NK-92 (cell line): ENCODE data around the gene TMEM255B.

Source experiments
- DNase-seq: peaks from one replicate; lab custom pipeline; 2025; ENCODE audit not compliant: unreplicated experiment; lab: John Stamatoyannopoulos, UW

Gene TMEM255B

DNA sequence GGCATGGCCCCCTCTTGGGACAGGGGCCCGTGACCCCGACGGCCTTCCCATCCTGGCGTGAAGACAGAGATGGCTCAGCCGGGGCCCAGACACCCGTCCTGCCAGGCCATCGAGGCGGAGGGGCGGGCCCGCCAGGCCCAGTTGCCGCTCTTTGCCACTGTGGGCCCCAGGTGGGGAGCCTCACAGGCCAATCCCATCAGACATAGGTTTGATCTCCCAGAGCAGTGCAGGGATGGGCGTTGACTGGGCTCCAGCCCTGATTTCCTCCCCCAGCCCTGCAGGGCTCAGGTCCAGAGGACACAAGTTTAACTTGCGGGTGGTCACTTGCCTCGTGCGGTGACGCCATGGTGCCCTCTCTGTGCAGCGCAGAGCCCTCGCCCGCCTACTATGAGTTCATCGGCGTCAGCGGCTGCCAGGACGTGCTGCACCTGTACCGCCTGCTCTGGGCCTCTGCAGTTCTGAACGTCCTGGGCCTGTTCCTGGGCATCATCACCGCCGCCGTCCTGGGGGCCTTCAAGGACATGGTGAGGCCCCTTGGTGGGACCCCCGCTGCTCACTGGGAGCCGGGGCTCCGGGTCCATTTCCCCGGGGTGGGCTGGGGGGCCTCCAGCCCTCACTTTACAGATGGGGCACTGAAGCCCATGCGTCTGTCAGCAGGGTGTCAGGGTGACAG lies 42.4 kb downstream of the TMEM255B start:
- no peak for DNase-seq

DNA sequence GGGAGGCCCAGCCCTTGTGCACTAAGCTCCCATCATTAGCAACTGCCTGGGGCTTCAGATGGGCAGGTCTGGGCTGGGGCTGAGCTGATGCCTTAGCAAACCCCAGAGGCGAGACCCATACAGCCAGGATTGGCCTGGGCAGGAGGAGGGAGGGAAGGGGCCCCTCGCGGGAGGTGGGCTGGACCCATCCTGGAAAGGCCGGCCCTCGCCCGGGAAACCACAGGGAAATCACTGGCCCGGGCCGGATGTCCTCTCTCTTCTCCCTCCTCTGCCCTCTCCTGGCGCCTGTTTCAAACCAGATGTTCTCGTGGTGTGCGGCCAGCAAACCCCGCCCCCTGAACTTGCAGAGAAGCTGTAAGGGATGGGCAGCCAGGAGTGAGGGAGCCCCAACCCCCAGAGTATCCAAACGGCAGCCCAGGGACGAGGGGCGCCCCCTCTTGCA lies 43.1 kb downstream of the TMEM255B start:
- no peak for DNase-seq

DNA sequence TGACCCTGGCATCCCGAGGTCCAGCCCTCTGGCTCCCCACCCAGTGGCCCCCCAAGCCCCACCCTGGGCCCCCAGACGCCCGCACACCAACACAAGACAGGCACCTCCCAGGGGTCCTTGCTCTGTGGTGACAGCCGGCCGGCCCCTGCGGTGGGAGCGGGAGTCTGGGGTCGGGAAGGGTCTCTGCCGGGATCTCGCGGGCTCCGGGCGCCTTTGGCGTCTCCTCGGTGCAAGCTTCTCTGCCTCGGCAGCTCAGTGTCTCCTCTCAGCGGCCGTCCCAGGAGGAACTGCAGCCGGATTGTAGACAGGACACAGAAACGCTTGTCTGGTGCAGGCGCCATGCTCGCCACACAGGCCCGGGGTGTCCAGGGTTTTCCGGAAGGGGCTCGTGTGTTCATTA lies 43.7 kb downstream of the TMEM255B start:
- DNase-seq: no peak

DNA sequence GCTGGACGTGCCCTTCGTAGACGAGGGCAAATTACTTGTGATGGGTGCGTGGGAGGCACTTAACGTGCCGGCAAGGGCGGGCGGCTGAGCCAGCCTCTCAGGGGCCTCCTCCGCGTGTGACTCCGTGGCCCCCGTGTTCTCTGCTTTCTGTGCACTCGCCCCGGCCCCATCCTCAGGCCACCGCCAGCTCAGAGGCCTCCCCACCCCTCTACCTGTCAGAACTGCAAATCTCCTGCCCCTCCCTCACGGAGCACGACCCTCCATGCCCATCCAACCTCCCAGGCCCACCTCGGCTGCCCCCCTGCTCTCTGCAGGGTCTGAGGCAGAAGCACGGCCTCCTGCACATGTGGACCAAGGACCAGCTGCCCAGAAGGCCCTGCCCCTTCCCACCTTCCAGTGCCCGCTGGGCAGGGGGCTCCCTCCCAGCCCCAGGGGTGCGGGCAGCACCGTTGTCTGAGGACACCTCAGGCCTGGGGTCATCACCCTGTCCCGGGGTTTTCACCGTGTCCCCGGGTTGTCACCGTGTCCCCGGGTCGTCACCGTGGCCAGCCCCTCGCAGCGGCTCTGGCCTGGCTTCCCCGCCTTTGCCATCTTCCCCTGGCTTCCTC lies 44.5 kb downstream of the TMEM255B start:
- DNase-seq: no peak

DNA sequence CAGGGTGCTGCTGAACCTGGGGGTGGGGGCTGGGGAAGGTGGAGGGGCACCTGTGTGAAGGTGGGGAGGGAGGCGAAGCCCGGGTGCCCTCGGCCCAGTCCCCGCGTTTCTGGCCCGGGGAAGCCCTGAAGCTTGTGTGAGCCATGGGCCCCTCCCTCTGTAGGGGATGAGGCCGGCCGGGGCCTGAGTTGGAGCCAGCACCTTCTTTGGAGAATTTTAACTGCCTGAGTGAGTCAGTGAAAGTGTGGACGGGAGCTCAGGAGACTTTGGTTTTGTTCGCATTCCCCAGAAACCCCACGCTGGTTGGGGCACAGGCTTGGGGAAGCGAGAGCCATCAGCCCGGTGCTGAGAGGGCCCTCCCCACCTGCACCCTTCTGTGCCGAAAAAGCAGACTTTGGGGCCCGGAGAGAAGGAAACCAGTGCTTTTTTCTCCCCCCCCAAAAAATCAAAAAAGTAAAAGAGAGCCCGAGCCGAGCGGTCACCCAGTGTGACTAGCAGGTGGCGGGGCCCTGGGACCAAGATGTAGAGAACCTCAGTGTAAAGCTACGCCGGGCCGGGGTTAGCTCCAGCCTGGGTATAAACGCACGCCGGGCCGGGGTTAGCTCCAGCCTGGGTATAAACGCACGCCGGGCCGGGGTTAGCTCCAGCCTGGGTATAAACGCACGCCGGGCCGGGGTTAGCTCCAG lies 45.1 kb downstream of the TMEM255B start:
- DNase-seq: no peak

DNA sequence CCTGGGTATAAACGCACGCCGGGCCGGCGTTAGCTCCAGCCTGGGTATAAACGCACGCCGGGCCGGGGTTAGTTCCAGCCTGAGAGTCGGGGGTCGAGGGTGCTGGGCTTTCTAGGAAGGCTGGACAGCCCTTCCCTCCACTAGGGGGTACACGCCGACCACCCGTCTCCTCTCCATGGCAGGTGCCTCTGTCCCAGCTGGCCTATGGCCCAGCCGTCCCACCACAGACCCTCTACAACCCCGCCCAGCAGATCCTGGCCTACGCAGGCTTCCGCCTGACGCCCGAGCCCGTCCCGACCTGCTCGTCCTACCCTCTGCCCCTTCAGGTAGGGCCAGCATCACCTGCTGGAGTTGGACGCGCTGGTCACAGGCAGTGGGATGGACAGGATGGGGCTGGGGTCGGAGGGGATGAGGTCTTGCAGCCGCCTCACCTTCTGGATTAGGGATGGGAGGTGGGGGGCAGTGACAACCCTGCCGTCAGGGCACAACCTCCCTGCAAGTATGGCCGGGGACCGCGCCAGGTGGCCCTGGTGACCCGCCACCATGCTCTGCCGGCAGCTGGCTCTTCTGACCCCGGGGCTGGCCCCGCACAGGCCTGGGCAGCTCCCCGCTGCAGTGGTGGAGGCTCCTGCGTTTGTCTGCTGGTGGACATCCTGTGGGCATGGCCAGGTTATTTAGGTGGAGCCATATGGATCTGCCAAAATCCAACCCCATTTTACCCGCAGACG lies 45.8 kb downstream of the TMEM255B start:
- no peak for DNase-seq

DNA sequence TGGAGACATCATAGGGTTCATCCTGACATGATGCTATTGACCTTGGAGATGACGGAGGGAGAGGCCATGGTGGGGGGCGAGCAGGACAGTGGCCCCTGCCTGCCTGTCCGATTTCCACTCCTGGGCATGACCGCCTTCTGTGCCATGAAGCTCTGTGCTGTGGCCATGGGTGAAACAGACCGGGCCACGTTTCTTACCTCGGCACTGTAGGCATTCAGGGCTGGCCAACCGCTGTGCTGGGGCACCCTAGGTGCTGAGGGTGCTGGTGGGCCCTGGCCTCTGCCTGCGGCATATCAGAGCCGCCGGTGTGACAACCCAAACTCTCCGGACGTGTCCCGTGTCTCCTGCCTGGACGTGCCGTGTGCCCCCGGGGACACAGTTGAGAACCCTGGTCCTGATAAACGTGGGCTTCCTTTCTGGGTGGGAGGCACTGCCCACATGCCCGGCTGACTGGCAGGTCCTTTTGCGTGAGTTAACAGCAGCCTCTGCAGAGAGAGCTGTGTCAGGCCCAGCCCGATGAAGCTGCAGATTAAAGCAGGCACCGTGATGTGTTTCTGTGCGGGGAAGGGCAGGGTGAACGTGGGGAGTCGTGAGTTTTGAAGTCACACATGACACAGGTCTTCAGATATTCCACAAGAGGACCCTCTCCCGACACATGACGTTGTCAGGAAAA lies 46.5 kb downstream of the TMEM255B start:
- no peak for DNase-seq

DNA sequence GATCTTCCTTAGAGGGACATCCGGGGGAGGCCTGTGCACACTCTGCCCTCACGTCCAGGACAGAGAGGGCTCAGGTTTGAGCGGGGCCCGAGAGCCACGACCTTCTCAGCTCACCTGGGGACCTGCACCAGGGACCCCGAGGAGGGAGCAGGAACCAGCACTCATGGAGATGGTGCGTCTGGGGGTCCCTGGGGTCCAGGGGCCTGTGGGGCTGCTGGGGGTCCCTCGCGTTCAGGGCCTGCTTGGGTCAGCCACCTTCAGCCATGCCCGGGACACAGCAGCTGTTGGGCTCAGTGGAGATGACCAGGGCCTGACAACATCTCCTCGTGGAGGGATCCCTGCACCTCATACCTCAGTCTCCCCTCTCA lies 47.1 kb downstream of the TMEM255B start:
- no peak for DNase-seq

DNA sequence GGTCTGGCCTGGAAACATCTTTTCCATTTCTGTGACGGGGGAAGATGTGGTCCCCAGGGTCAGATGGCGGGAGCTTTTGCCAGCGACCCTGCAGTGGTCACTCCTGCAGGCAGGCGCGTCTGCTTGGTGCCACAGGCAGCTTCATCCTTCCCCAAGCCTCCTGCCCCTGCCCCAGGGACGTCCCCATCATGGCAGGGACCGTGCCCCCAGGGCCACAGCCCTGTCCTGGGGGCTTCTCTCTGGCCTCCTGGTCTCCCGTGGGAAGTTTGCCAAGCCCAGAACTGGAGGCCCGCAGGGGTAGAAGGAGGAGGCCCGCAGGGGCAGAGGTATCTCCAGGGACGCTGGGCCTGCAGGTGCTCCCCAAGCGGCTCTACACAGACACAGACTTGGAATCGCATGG lies 47.5 kb downstream of the TMEM255B start:
- no peak for DNase-seq

DNA sequence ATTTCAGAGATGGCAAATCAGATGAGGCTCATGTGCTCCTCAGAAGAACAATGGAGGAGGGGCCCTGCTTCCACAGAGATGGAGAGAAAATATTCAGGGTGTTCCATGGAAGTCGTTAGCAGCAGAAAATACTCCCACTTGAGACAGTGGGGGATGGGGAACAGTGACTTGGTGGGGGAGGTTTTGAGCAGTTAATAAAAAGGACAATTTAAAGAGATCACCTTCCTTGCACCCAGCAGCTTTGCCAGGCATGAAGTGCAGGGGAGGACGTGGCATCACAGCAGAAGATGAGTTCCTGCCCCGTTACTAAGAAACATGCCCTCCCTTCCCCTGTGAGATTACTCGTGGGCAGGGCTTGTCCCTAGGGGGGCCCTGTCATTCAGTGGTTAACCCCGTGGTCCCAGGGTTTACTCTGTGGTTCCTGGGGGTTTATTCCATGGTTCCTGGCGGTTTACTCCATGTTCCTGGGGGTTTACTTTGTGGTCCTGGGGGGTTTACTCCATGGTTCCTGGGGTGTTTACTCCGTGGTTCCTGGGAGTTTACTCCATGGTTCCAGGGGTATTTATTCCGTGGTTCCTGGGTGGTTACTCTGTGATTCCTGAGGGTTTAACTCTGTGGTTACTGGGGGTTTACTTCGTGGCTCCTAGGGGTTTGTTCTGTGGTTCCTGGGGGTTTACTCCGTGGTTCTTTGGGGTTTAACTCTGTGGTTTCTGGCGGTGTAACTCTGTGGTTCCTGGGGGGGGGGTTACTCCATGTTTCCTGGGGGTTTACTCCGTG lies 49.2 kb downstream of the TMEM255B start:
- no peak for DNase-seq

DNA sequence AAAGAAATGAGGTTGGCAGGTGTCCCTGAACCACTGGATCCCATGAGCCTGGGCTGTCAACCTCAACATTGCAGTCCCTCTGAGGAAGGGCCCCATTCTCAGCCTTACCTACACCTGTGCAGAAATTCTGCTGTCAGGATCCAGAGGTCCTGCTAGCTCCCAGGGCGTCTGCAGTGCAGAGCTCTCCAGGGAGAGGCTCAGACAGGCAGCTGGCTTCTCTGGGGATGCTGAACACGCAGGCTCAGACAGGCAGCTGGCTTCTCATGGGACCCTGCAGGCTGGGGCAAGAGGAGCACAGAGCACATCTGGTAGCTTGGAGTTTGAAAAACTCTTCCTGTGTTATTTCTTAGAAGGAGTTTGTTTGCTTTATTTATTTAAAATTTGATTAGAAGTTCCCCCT lies 50.9 kb downstream of the TMEM255B start:
- DNase-seq: no peak

DNA sequence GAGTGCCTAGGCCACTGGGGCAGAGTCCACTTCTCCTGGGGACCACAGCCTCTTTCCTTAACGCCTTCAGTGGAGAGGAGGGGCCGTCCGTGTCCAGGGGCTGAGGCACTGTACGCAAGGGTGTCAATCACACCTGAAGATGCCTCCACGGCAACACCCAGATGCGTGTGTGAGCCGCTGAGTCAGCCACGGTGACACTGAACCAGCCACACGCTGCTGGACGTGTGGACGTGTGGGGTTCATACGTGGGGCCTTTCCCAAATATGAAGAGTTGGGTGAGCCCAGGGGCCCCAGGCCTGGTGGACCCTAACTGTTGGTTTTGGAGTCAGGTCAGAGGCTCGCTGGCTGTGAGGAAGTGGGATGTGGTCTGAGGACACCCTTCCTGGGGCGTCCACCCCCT lies 51.6 kb downstream of the TMEM255B start:
- DNase-seq: no peak

DNA sequence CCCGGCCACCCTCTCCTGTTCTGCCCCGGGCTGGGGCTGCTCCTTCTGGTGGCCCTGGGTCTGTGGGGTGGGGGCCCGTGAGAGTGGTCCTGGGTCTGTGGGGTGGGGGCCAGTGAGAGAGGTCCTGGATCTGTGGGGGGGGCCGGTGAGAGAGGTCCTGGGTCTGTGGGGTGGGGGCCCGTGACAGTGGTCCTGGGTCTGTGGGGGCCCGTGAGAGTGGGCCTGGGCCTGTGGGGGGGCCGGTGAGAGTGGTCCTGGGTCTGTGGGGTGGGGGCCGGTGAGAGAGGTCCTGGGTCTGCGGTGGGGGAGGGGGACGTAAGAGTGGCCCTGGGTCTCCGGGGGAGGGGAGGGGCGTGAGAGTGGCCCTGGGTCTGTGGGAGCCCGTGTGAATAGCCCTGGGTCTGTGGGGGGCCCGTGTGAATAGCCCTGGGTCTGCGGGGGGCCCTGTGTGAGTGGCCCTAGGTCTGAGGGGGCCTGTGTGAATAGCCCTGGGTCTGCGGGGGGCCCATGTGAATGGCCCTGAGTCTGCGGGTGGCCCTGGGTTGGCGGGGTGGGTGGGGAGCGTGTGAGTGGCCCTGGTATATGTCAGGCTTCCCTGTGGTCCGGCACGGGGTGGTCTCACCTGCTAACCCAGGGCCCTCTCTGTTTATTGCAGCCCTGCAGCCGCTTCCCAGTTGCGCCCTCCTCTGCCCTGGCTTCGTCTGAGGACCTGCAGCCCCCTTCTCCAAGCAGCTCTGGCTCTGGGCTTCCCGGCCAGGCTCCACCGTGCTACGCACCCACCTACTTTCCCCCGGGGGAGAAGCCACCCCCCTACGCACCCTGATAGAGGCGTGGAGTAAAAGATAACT lies 52.3 kb downstream of the TMEM255B start:
- DNase-seq: no peak

DNA sequence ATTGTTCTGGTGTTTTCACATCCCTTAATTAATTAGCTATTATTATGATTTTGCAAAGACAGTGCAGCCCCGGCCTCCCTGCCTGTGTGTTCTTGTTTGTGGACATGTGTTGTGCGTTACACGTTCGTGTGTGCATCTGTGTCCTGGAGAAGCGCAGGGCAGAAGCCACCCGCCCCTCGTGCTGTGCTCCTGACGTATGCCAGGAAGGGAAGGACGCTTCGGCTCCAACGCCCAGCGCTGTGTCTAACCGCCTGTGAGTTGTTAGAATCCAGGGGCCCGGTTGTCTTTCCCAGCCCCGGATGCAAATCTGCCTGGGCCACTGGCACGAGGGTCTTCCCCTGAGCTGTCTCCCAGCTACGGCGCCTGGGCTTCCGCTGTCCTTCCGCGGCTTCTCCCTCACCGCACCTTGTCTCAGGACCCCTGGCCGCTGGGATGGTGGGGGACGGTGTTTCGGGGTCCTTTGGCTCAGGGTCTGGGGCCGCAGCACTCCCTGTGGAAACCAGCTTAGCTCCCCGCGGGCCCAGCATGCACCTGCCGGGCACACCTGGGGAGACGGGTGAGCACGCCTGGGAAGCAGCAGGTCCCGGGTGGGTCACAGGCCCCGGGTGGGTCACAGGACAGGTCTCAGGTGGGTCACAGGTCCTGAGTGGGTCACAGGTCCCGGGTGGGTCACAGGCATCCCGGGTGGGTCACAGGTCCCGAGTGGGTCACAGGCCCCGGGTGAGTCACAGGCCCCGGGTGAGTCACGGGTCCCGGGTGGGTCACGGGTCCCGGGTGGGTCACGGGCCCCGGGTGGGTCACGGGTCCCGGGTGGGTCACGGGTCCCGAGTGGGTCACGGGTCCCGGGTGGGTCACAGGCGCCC lies 53.4 kb downstream of the TMEM255B start:
- DNase-seq: no peak

DNA sequence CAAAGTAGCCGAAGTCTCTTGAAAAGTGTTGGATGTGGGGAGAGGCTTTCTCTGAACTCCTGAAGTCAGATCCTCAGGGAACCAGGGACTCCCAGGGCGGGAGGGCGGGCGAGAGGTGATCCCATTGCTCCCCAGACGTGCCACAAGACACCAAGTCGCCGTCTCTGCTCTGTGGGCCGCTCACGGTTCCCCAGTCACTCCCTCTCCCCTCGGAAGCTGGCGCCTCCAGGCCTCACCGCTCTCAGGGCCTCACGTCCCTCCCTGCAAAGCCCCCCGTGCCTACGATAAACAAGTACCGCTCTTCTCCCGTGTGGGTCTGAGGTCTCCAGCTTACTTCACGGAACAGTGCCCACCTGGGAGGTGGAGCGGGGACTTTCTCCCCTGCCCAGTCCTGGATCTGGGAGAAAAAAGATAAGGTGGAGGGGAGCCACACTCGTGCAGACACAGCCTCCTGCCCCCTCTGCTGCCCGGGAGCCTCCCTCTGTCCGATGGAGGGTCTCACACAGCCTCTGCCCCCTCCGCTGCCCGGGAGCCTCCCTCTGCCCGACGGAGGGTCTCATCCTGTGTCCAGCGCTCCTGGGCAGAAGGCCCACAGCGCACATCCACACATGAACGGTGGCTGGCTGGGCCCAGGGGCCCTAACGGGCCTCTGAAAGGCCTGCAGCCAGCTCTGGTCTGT lies 54.2 kb downstream of the TMEM255B start:
- DNase-seq: no peak

DNA sequence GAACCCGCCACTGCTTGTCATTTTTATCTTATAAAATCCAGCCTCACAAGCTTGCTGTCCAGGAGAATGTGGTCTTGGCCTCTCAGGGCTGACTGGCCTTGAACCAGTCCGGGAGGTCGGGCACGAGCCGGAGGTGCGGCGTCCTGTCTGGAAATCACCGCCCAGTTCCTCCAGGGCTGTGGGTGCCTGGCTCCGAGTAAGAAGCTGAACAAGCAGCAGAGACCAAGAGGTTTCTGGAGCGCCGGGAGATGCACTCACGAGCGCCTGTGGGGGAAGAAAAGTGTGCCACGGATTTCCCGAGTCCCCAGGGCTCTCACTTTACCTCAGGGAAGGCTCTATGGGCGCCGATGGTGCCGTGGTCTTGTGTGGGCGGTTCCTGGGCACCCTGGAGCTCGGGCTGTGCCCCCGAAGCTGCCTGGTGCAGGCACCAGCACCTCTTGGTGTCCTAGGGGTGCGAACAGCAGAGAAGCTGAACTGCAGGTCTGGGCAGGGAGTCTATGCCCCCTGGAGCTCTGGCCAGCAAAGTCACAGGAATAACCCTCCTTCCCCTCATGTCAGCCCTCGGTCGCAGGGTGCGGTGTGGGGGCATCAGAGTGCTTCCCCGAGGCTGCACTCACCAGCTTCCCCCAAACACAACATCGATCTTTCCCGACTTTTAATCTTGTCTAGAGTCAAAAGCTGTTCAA lies 54.9 kb downstream of the TMEM255B start:
- DNase-seq: no peak

DNA sequence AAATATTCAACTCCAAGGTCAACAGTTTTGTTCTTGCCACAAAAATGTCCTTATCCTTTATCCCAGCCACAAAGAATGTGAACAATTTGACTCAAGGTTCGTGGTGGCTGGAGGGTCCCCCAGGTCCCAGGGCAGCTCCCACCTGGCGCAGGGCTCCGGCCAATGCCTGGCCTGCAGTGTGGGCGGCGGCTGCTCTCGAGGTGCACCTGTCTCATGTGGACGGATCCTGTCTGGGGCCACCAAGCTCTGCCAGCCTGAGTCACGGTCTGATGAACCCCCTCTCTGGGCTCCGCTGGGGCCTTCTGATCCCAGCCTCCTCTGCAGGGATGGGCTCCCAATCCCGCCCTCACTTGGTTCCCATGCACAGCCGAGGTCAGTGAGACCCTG lies 55.4 kb downstream of the TMEM255B start:
- no peak for DNase-seq
